SH-SY5Y (cell line): ENCODE results near the gene LBR.

Source experiments
- GATA2 ChIP-seq: IDR thresholded peaks from 2 replicates; pipeline ENCODE4 v1.6.1; 2011; ENCODE audit warnings: mild to moderate bottlenecking, low read depth, low read length
- GATA3 ChIP-seq: IDR thresholded peaks from 2 replicates; pipeline ENCODE4 v1.6.1; 2011; ENCODE audit warnings: low read depth, mild to moderate bottlenecking, low read length, moderate library complexity

GRCh38 chr1:225446595-225446960 is 18.7 kb upstream of the LBR start:
- TF ChIP-seq GATA3 = no peak
- no peak for TF ChIP-seq GATA2
